H9 (cell line): ENCODE results near the gene ACADL. TPM values are rescaled to one million over a fixed set of nuclear protein-coding genes. Genes with fewer than 3 reads are reported as not detected.

Experiments used
- DNase-seq: peaks from one replicate; pipeline ENCODE4 v3.0.0-alpha.2; 2017
- H2AFZ ChIP-seq: one replicate; pipeline ENCODE4 v1.6.1; 2013; ENCODE audit warnings: mild to moderate bottlenecking, low read length, control low read depth, moderate library complexity
- H2AK5ac ChIP-seq: 2 replicates; pipeline ENCODE4 v1.6.1; 2013; ENCODE audit warnings: low read length, control low read depth, mixed read lengths; ENCODE audit not compliant: insufficient read length
- H2BK120ac ChIP-seq: one replicate; pipeline ENCODE4 v1.6.1; 2013; ENCODE audit warnings: low read depth, mild to moderate bottlenecking, low read length, control low read depth, inconsistent platforms; ENCODE audit not compliant: poor library complexity, severe bottlenecking
- H2BK12ac ChIP-seq: 2 replicates; pipeline ENCODE4 v1.6.1; 2013; ENCODE audit warnings: low read length, control low read depth, mixed read lengths, low read depth; ENCODE audit not compliant: insufficient read length
- H2BK15ac ChIP-seq: 2 replicates; pipeline ENCODE4 v1.6.1; 2013; ENCODE audit warnings: low read depth, low read length, control low read depth
- H2BK20ac ChIP-seq: one replicate; pipeline ENCODE4 v1.6.1; 2013; ENCODE audit warnings: low read depth, mild to moderate bottlenecking, low read length, control low read depth, inconsistent platforms; ENCODE audit not compliant: poor library complexity, severe bottlenecking
- H2BK5ac ChIP-seq: 2 replicates; pipeline ENCODE4 v1.6.1; 2013; ENCODE audit warnings: low read length, control low read depth, mixed read lengths; ENCODE audit not compliant: insufficient read length
- H3K14ac ChIP-seq: 2 replicates; pipeline ENCODE4 v1.6.1; 2013; ENCODE audit warnings: low read length, control low read depth; ENCODE audit not compliant: insufficient read depth
- H3K18ac ChIP-seq: 2 replicates; pipeline ENCODE4 v1.6.1; 2013; ENCODE audit warnings: low read depth, mild to moderate bottlenecking, mixed read lengths, low read length, control low read depth; ENCODE audit not compliant: insufficient read length
- H3K23ac ChIP-seq: 2 replicates; pipeline ENCODE4 v1.6.1; 2013; ENCODE audit warnings: low read length, control low read depth, mixed read lengths, low read depth; ENCODE audit not compliant: insufficient read length
- H3K23me2 ChIP-seq: 2 replicates; pipeline ENCODE4 v1.6.1; 2013; ENCODE audit warnings: low read depth, mild to moderate bottlenecking, mixed read lengths, low read length, control low read depth; ENCODE audit not compliant: insufficient read length, poor library complexity, severe bottlenecking
- H3K27ac ChIP-seq: 2 replicates; pipeline ENCODE4 v1.5.1; 2013; ENCODE audit warnings: low read length, control low read depth, mixed read lengths, low read depth; ENCODE audit not compliant: insufficient read length
- H3K27me3 ChIP-seq: 2 replicates; pipeline ENCODE4 v1.6.1; 2013; ENCODE audit warnings: low read length, control low read depth, inconsistent platforms; ENCODE audit not compliant: insufficient read depth
- H3K4ac ChIP-seq: 2 replicates; pipeline ENCODE4 v1.6.1; 2013; ENCODE audit warnings: low read depth, mild to moderate bottlenecking, control low read depth, inconsistent platforms, low read length, moderate library complexity
- H3K4me1 ChIP-seq: 2 replicates; pipeline ENCODE4 v1.6.1; 2013; ENCODE audit warnings: low read length, control low read depth, inconsistent platforms; ENCODE audit not compliant: insufficient read depth
- H3K4me2 ChIP-seq: 2 replicates; pipeline ENCODE4 v1.6.1; 2013; ENCODE audit warnings: low read length, control low read depth, mixed read lengths; ENCODE audit not compliant: insufficient read length, insufficient read depth
- H3K56ac ChIP-seq: 2 replicates; pipeline ENCODE4 v1.6.1; 2013; ENCODE audit warnings: low read depth, mild to moderate bottlenecking, mixed read lengths, low read length, control low read depth; ENCODE audit not compliant: insufficient read length
- H3K79me1 ChIP-seq: 2 replicates; pipeline ENCODE4 v1.6.1; 2013; ENCODE audit warnings: low read depth, mild to moderate bottlenecking, moderate library complexity, low read length, control low read depth, inconsistent platforms; ENCODE audit not compliant: insufficient read depth, poor library complexity, severe bottlenecking
- H3K79me2 ChIP-seq: 2 replicates; pipeline ENCODE4 v1.6.1; 2013; ENCODE audit warnings: low read length, control low read depth, inconsistent platforms; ENCODE audit not compliant: insufficient read depth
- H3K9ac ChIP-seq: 2 replicates; pipeline ENCODE4 v1.6.1; 2013; ENCODE audit warnings: low read length, control low read depth, mixed read lengths; ENCODE audit not compliant: insufficient read length; ENCODE audit errors: extremely low read depth
- H3K9me3 ChIP-seq: one replicate; pipeline ENCODE4 v1.6.1; 2013; ENCODE audit warnings: low read depth, low read length, inconsistent platforms; ENCODE audit not compliant: control insufficient read depth
- H3T11ph ChIP-seq: one replicate; pipeline ENCODE4 v1.6.1; 2013; ENCODE audit warnings: mild to moderate bottlenecking, low read length, control low read depth, inconsistent platforms
- H4K20me1 ChIP-seq: one replicate; pipeline ENCODE4 v1.6.1; 2013; ENCODE audit not compliant: control insufficient read depth, insufficient read length, insufficient read depth
- H4K5ac ChIP-seq: 2 replicates; pipeline ENCODE4 v1.6.1; 2013; ENCODE audit warnings: low read depth, mild to moderate bottlenecking, mixed read lengths, low read length, control low read depth; ENCODE audit not compliant: insufficient read length
- H4K8ac ChIP-seq: replicated peaks from 2 replicates; pipeline ENCODE4 v1.6.1; 2013; ENCODE audit warnings: low read length, control low read depth, mixed read lengths, low read depth; ENCODE audit not compliant: insufficient read length
- H4K91ac ChIP-seq: 2 replicates; pipeline ENCODE4 v1.6.1; 2013; ENCODE audit warnings: low read depth, mild to moderate bottlenecking, moderate library complexity, mixed read lengths, low read length, control low read depth; ENCODE audit not compliant: insufficient read length
- H3K27ac Mint-ChIP-seq, 3 experiments: 2 replicates in 2 of 3; 3 replicates in 1 of 3; pipeline ENCODE4 v1.8.0; 2020 to 2021; ENCODE audit warnings: mixed read lengths in 3 of 3, mild to moderate bottlenecking in 1 of 3, moderate library complexity in 1 of 3
- H3K27me3 Mint-ChIP-seq: 2 replicates; pipeline ENCODE4 v1.8.0; 2021; ENCODE audit warnings: low read depth, mild to moderate bottlenecking, moderate library complexity, mixed read lengths
- H3K36me3 Mint-ChIP-seq, 3 experiments: 2 replicates in 2 of 3; 3 replicates in 1 of 3; pipeline ENCODE4 v1.8.0; 2020 to 2021; ENCODE audit warnings: low read depth in 3 of 3, mixed read lengths in 3 of 3; ENCODE audit not compliant: insufficient read depth in 1 of 3
- H3K4me1 Mint-ChIP-seq, 2 experiments: 2 replicates each; pipeline ENCODE4 v1.8.0; 2020; ENCODE audit warnings: mixed read lengths in 2 of 2
- H3K4me3 Mint-ChIP-seq, 2 experiments: 2 replicates in 1 of 2; 3 replicates in 1 of 2; pipeline ENCODE4 v1.8.0; 2020 to 2021; ENCODE audit warnings: mild to moderate bottlenecking in 2 of 2, mixed read lengths in 2 of 2, moderate library complexity in 1 of 2
- H3K9me3 Mint-ChIP-seq, 2 experiments: 2 replicates in 1 of 2; 3 replicates in 1 of 2; pipeline ENCODE4 v1.8.0; 2020; ENCODE audit warnings: mild to moderate bottlenecking in 2 of 2, mixed read lengths in 2 of 2, moderate library complexity in 1 of 2
- WGBS: extraction: QIAGEN DNeasy Blood & Tissue Kit; methylation state at CpG from one replicate; pipeline ENCODE4 v1.1.7; 2013; ENCODE audit warnings: missing lambda C conversion rate, low lambda C conversion rate, mixed read lengths; ENCODE audit not compliant: insufficient read length; ENCODE audit errors: extremely low coverage; 5-methylcytosine and 5-hydroxymethylcytosine counted together
- total RNA-seq: library from RNA; stranded (reverse); gene quantifications from 2 replicates; pipeline ENCODE4 v1.2.1, GENCODE V29; 2021
- TF ChIP-seq, protein P1 (sequence below): fragments of 200-600 bp; sonication (generic); conservative IDR thresholded peaks from 3 replicates; pipeline ENCODE4 v1.8.0; 2021; ENCODE audit warnings: antibody characterized with exemption, mild to moderate bottlenecking

The ACADL gene
- total RNA-seq, 1 experiment from 2014 or later: 0.26 TPM

DNA sequence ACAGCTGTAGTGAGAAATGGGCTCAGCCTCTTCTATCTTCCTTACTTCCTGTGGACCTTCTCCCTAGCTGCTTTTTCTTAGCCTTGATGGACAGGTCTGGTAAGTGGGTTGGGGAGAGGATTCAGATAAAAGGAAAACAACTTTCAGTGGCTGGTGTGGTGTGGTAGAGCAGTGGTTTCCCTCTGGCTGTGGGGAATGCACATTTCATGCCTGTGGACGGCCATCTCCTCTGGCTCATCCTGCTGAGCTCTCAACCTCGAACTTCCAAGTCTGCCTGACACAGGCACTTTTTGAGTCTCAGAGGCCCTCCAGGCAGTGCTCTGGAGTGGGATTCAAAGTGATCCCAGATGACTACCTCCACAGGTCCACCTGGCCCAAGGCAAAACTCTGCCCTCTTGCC, 38.6 kb upstream of the ACADL start:
- no peak overlapping the region for H2BK120ac ChIP-seq
- no peak overlapping the region for H2AFZ ChIP-seq
- no peak overlapping the region for H4K5ac ChIP-seq
- H3K9me3 ChIP-seq: no peaks in the 10 kb centered on the region
- H3K14ac ChIP-seq: no peak overlapping the region
- no peak overlapping the region for H3K27ac ChIP-seq
- no peaks in the 10 kb centered on the region for H3K79me1 ChIP-seq
- Mint-ChIP-seq H3K4me3 (no peak overlapping the region), H3K36me3 (no peaks in the 10 kb centered on the region), H3K27me3 (no peaks in the 10 kb centered on the region; the same call in none of the 2 replicates), H3K9me3 (no peaks in the 10 kb centered on the region; a peak in 1 of 5 replicates), H3K4me1 (no peaks in the 10 kb centered on the region), H3K27ac (no peak overlapping the region)
- H3K23ac ChIP-seq: no peak overlapping the region
- TF ChIP-seq, protein P1, sequence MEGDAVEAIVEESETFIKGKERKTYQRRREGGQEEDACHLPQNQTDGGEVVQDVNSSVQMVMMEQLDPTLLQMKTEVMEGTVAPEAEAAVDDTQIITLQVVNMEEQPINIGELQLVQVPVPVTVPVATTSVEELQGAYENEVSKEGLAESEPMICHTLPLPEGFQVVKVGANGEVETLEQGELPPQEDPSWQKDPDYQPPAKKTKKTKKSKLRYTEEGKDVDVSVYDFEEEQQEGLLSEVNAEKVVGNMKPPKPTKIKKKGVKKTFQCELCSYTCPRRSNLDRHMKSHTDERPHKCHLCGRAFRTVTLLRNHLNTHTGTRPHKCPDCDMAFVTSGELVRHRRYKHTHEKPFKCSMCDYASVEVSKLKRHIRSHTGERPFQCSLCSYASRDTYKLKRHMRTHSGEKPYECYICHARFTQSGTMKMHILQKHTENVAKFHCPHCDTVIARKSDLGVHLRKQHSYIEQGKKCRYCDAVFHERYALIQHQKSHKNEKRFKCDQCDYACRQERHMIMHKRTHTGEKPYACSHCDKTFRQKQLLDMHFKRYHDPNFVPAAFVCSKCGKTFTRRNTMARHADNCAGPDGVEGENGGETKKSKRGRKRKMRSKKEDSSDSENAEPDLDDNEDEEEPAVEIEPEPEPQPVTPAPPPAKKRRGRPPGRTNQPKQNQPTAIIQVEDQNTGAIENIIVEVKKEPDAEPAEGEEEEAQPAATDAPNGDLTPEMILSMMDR: no peak
- no peaks in the 10 kb centered on the region for H3K27me3 ChIP-seq
- H3T11ph ChIP-seq: no peak overlapping the region
- H2BK15ac ChIP-seq: no peak overlapping the region
- no peak overlapping the region for H4K8ac ChIP-seq
- no peak overlapping the region for H2BK12ac ChIP-seq
- no peak overlapping the region for H2BK20ac ChIP-seq
- H4K91ac ChIP-seq: no peak overlapping the region
- no peaks in the 10 kb centered on the region for H3K79me2 ChIP-seq
- H3K4ac ChIP-seq: no peak overlapping the region
- H4K20me1 ChIP-seq: no peaks in the 10 kb centered on the region
- DNase-seq: no peak
- H2AK5ac ChIP-seq: no peak overlapping the region
- H3K4me1 ChIP-seq: no peaks in the 10 kb centered on the region
- no CpG with 5 or more reads among the region's 2 CpGs for WGBS
- no peak overlapping the region for H3K9ac ChIP-seq
- no peak overlapping the region for H3K18ac ChIP-seq
- H3K23me2 ChIP-seq: no peaks in the 10 kb centered on the region
- no peak overlapping the region for H2BK5ac ChIP-seq
- no peak overlapping the region for H3K56ac ChIP-seq
- H3K4me2 ChIP-seq: no peak overlapping the region
